Tibial artery (tissue), 4 donors: ENCODE measurements around the gene TUBB6.

Source experiments
- DNase-seq, 2 donors: peaks; one replicate each; pipeline ENCODE4 v3.0.0-alpha.2; 2019
- H3K27ac ChIP-seq, 2 donors: fragments of 200-600 bp; sonication (generic) in 1 of 2; 1 replicate in 1 of 2; 2 replicates in 1 of 2; pipeline ENCODE4 v1.5.1; 2018 to 2019; ENCODE audit warnings: mild to moderate bottlenecking in 1 of 2
- H3K27me3 ChIP-seq, 2 donors: fragments of 200-600 bp; sonication (generic) in 1 of 2; one replicate each; pipeline versions ENCODE4 v1.5.1 to v1.6.0; 2016 to 2019
- H3K36me3 ChIP-seq, 3 donors: fragments of 200-600 bp; sonication (generic) in 2 of 3; one replicate each; pipeline ENCODE4 v1.5.1; 2016 to 2019; ENCODE audit warnings: mild to moderate bottlenecking in 2 of 3
- H3K4me1 ChIP-seq, 4 donors: fragments of 200-600 bp; sonication (generic) in 2 of 4; 1 replicate in 3 of 4; 2 replicates in 1 of 4; pipeline ENCODE4 v1.5.1; 2016 to 2019
- H3K4me3 ChIP-seq, 2 donors: fragments of 200-600 bp; sonication (generic) in 1 of 2; 1 replicate in 1 of 2; 2 replicates in 1 of 2; pipeline ENCODE4 v1.5.1; 2018 to 2019; ENCODE audit warnings: mild to moderate bottlenecking in 2 of 2
- H3K9me3 ChIP-seq, 3 donors: fragments of 200-600 bp; sonication (generic) in 1 of 3; one replicate each; pipeline ENCODE4 v1.5.1; 2016 to 2019
- CTCF ChIP-seq, 2 experiments: fragments of 200-600 bp in 1 of 2; fragments of 450-650 bp in 1 of 2; IDR thresholded peaks; one replicate each; pipeline ENCODE4 v1.5.1; 2017 to 2019; ENCODE audit warnings: antibody characterized with exemption in 2 of 2, mild to moderate bottlenecking in 1 of 2, moderate library complexity in 1 of 2
- intact Hi-C: fragments of 100-400 bp; cut with DNase I; formaldehyde crosslinking; loops from one replicate; pipeline ENCODE4 v1.15.0; 2023; ENCODE audit warnings: low total_unique reads

TUBB6 gene

GRCh38 chr18:12326711-12327460 is 18.8 kb downstream of the TUBB6 start:
- H3K9me3 ChIP-seq, result no peaks in the 10 kb centered on the region
- H3K27me3 ChIP-seq, result no peaks in the 10 kb centered on the region
- H3K27ac ChIP-seq, result peak overlapping the region in 1 of 2 donors; percentile 12
- DNase-seq, result no peak
- H3K4me1 ChIP-seq, result peaks cover 0 to 14% (median 0%) of the 10 kb centered on the region in 4 donors
- intact Hi-C loops, result no loop called here
- peaks cover 40 to 83% (median 65%) of the 10 kb centered on the region in 3 donors for H3K36me3 ChIP-seq
- H3K4me3 ChIP-seq, result no peak overlapping the region
- TF ChIP-seq CTCF (IDR thresholded peaks at IDR 0.05), result no peak

GRCh38 chr18:12327510-12328178 is 19.6 kb downstream of the TUBB6 start:
- Histone ChIP-seq H3K27me3 (no peaks in the 10 kb centered on the region), H3K4me3 (no peak overlapping the region), H3K9me3 (no peaks in the 10 kb centered on the region), H3K27ac (peak overlapping the region in 1 of 2 donors; percentile 12), H3K36me3 (peaks cover 35 to 81% (median 65%) of the 10 kb centered on the region in 3 donors), H3K4me1 (peaks cover 0 to 14% (median 0%) of the 10 kb centered on the region in 4 donors)
- intact Hi-C loops, result no loop called here
- DNase-seq, result peak; percentile 70 to 83
- peak; percentile 50 to 61 for TF ChIP-seq CTCF (IDR thresholded peaks at IDR 0.05)

- Histone ChIP-seq H3K4me1 (peaks cover 0 to 14% (median 0%) of the 10 kb centered on the region in 4 donors), H3K9me3 (no peaks in the 10 kb centered on the region), H3K36me3 (peaks cover 36 to 76% (median 62%) of the 10 kb centered on the region in 3 donors), H3K4me3 (no peak overlapping the region), H3K27ac (peak overlapping the region in 1 of 2 donors; percentile 12), H3K27me3 (no peaks in the 10 kb centered on the region)
- no peak for TF ChIP-seq CTCF (IDR thresholded peaks at IDR 0.05)
- no peak for DNase-seq
- intact Hi-C loops, result no loop called here
These were observed 20.3 kb downstream of the TUBB6 start for GRCh38 chr18:12328179-12328823.

GRCh38 chr18:12329125-12329698 is 21.2 kb downstream of the TUBB6 start:
- H3K27ac ChIP-seq, result no peak overlapping the region
- intact Hi-C loops, result no loop called here
- TF ChIP-seq CTCF (IDR thresholded peaks at IDR 0.05), result no peak
- no peak overlapping the region for H3K4me3 ChIP-seq
- DNase-seq, result no peak
- H3K36me3 ChIP-seq, result peaks cover 39 to 79% (median 62%) of the 10 kb centered on the region in 3 donors
- peaks cover 0 to 14% (median 0%) of the 10 kb centered on the region in 4 donors for H3K4me1 ChIP-seq
- no peaks in the 10 kb centered on the region for H3K27me3 ChIP-seq
- no peaks in the 10 kb centered on the region for H3K9me3 ChIP-seq

GRCh38 chr18:12330766-12331165 is 22.7 kb downstream of the TUBB6 start:
- Histone ChIP-seq H3K4me3 (no peak overlapping the region), H3K9me3 (no peaks in the 10 kb centered on the region), H3K4me1 (peaks cover 0 to 14% (median 0%) of the 10 kb centered on the region in 4 donors), H3K27me3 (no peaks in the 10 kb centered on the region), H3K27ac (no peak overlapping the region), H3K36me3 (peaks cover 31 to 79% (median 62%) of the 10 kb centered on the region in 3 donors)
- intact Hi-C loops, result no loop called here
- DNase-seq, result no peak
- no peak for TF ChIP-seq CTCF (IDR thresholded peaks at IDR 0.05)
